PC-9 (cell line): Measurements from ENCODE around the gene ARHGEF28. TPM values are rescaled to one million over a fixed set of nuclear protein-coding genes. Genes with fewer than 3 reads are reported as not detected.

Experiments used
- BruUV-seq: library from RNA; stranded (reverse); fragments of 400-500 nt; replicated peaks from 2 replicates; lab custom pipeline; 2021; lab: Mats Ljungman, UMichigan
- CTCF ChIA-PET: fragments of 300-600 bp; sonication (Branson Sonifier 250); formaldehyde crosslinking; loops from one replicate; lab custom pipeline; 2022; ENCODE audit warnings: antibody characterized with exemption; lab: Charles Lee
- POLR2A ChIA-PET: fragments of 300-600 bp; sonication (Branson Sonifier 250); formaldehyde crosslinking; loops from one replicate; lab custom pipeline; 2022; ENCODE audit warnings: antibody characterized with exemption; ENCODE audit not compliant: unreplicated experiment; lab: Charles Lee
- DNase-seq, 2 experiments: peaks; one replicate each; pipeline versions ENCODE4 v3.0.0 to v3.0.0-alpha.2; 2015 to 2022; ENCODE audit warnings: mixed read lengths in 1 of 2
- H2AFZ ChIP-seq: fragments of 200-600 bp; sonication (generic); 2 replicates; pipeline ENCODE4 v1.8.1; 2017; ENCODE audit warnings: antibody characterized with exemption
- H3F3A ChIP-seq: fragments of 200-600 bp; sonication (generic); 2 replicates; pipeline ENCODE4 v1.8.1; 2017; ENCODE audit warnings: antibody characterized with exemption, mild to moderate bottlenecking, low read depth; ENCODE audit not compliant: insufficient read depth
- H3K27ac ChIP-seq: fragments of 200-600 bp; sonication (generic); 2 replicates; pipeline ENCODE4 v1.6.1; 2016; ENCODE audit warnings: mixed run types
- H3K27me3 ChIP-seq: fragments of 200-600 bp; sonication (generic); 2 replicates; pipeline ENCODE4 v1.6.1; 2016; ENCODE audit warnings: low read depth, mixed run types; ENCODE audit not compliant: insufficient read depth
- H3K36me3 ChIP-seq: fragments of 200-600 bp; sonication (generic); 2 replicates; pipeline ENCODE4 v1.6.1; 2016; ENCODE audit warnings: low read depth, mixed run types
- H3K4me1 ChIP-seq: fragments of 200-600 bp; sonication (generic); replicated peaks from 2 replicates; pipeline ENCODE4 v1.6.1; 2016; ENCODE audit warnings: mixed run types; ENCODE audit not compliant: insufficient read depth
- H3K4me2 ChIP-seq: fragments of 200-600 bp; sonication (generic); 2 replicates; pipeline ENCODE4 v1.6.1; 2017; ENCODE audit warnings: mixed run types
- H3K4me3 ChIP-seq: fragments of 200-600 bp; sonication (generic); 2 replicates; pipeline ENCODE4 v1.6.1; 2016; ENCODE audit warnings: mixed run types
- H3K79me2 ChIP-seq: fragments of 200-600 bp; sonication (generic); 2 replicates; pipeline ENCODE4 v1.6.1; 2017; ENCODE audit warnings: low read depth, mixed run types
- H3K9me2 ChIP-seq: fragments of 200-600 bp; sonication (generic); 2 replicates; pipeline ENCODE4 v1.8.1; 2017; ENCODE audit warnings: mild to moderate bottlenecking; ENCODE audit not compliant: insufficient read depth
- H3K9me3 ChIP-seq: fragments of 200-600 bp; sonication (generic); 2 replicates; pipeline ENCODE4 v1.8.1; 2016; ENCODE audit warnings: low read depth; ENCODE audit not compliant: insufficient read depth
- H4K20me1 ChIP-seq: fragments of 200-600 bp; sonication (generic); 2 replicates; pipeline ENCODE4 v1.8.1; 2017; ENCODE audit not compliant: insufficient read depth
- CTCF ChIP-seq: fragments of 200-600 bp; sonication (generic); conservative IDR thresholded peaks from 2 replicates; pipeline ENCODE4 v1.6.1; 2017; ENCODE audit warnings: mixed run types, antibody characterized with exemption, mild to moderate bottlenecking, moderate library complexity
- EZH2 ChIP-seq: fragments of 200-600 bp; sonication (generic); IDR thresholded peaks from 2 replicates; pipeline ENCODE4 v1.8.0; 2017; ENCODE audit warnings: antibody characterized with exemption, low read depth
- intact Hi-C: fragments of 100-400 bp; cut with micrococcal nuclease; formaldehyde crosslinking; loops from one replicate; pipeline ENCODE4 v1.10.0; 2022; ENCODE audit not compliant: unreplicated experiment
- total RNA-seq: library from RNA; stranded (reverse); gene quantifications from 2 replicates; pipeline ENCODE4 v1.2.3, GENCODE V29; 2021

Gene ARHGEF28
- total RNA-seq, 1 experiment from 2014 or later: 77.5 TPM

GRCh38 chr5:73789851-73790281 is 163.9 kb downstream of the ARHGEF28 start:
- CTCF ChIA-PET: no interaction called here
- TF ChIP-seq CTCF (no peak), EZH2 (no peak)
- Histone ChIP-seq H3K9me2 (no peaks in the 10 kb centered on the region), H3K36me3 (0 out of 2 replicates have a peak, but pooled peaks cover 4% of the 10 kb centered on the region), H4K20me1 (no peaks in the 10 kb centered on the region), H3K9me3 (no peaks in the 10 kb centered on the region), H3K4me2 (no peak overlapping the region), H3K4me1 (no peaks in the 10 kb centered on the region), H3F3A (peaks cover 14% of the 10 kb centered on the region), H3K27me3 (no peaks in the 10 kb centered on the region), H2AFZ (no peak overlapping the region), H3K4me3 (no peak overlapping the region), H3K27ac (no peak overlapping the region), H3K79me2 (0 out of 2 replicates have a peak, but pooled peaks cover 2% of the 10 kb centered on the region)
- no peak for DNase-seq
- POLR2A ChIA-PET: no interaction called here
- intact Hi-C loops: no loop called here
- BruUV-seq: no TSS peak

- BruUV-seq: no TSS peak
- no peak for DNase-seq
- intact Hi-C loops: no loop called here
- Histone ChIP-seq H3K4me3 (no peak overlapping the region), H3K79me2 (0 out of 2 replicates have a peak, but pooled peaks cover 2% of the 10 kb centered on the region), H2AFZ (no peak overlapping the region), H3K27me3 (no peaks in the 10 kb centered on the region), H3K4me2 (no peak overlapping the region), H3F3A (peaks cover 18% of the 10 kb centered on the region), H3K4me1 (peaks cover 6% of the 10 kb centered on the region), H4K20me1 (no peaks in the 10 kb centered on the region), H3K9me3 (no peaks in the 10 kb centered on the region), H3K27ac (no peak overlapping the region), H3K36me3 (peaks cover 10% of the 10 kb centered on the region; the same call in 1 of the 2 replicates), H3K9me2 (no peaks in the 10 kb centered on the region)
- no peak for TF ChIP-seq CTCF
- TF ChIP-seq EZH2: no peak
- POLR2A ChIA-PET: no interaction called here
- CTCF ChIA-PET: no interaction called here
Measured at GRCh38 chr5:73791389-73791788, 165.4 kb downstream of the ARHGEF28 start.

- no TSS peak for BruUV-seq
- Histone ChIP-seq H3F3A (peaks cover 18% of the 10 kb centered on the region), H3K9me3 (no peaks in the 10 kb centered on the region), H4K20me1 (no peaks in the 10 kb centered on the region), H3K36me3 (peaks cover 15% of the 10 kb centered on the region), H3K79me2 (no peaks in the 10 kb centered on the region), H3K27me3 (no peaks in the 10 kb centered on the region), H3K4me3 (no peak overlapping the region), H3K4me1 (peaks cover 12% of the 10 kb centered on the region), H3K9me2 (no peaks in the 10 kb centered on the region), H2AFZ (no peak overlapping the region), H3K4me2 (no peak overlapping the region), H3K27ac (no peak overlapping the region)
- TF ChIP-seq EZH2 (no peak), CTCF (peak; percentile 98)
- intact Hi-C loops: loop anchor here (1.0 kb wide), 3 partner anchors 202 to 274 kb away; no protein-coding TSS in a partner anchor
- ChIA-PET CTCF (interaction anchor here (0.6 to 1.0 kb wide), 6 partner anchors 15 to 270 kb away, joined by 3 to 9 read pairs (median 3); no protein-coding TSS in a partner anchor), POLR2A (interaction anchor here (0.6 to 0.7 kb wide), 2 partner anchors 45 to 1544 kb away, joined by 4 to 5 read pairs; no protein-coding TSS in a partner anchor)
- DNase-seq: peak; percentile 58 to 72
Measured at GRCh38 chr5:73792687-73793320, 166.8 kb downstream of the ARHGEF28 start.
